Stimulated activated CD4-positive, alpha-beta T cell treated with anti-CD3 and anti-CD28 coated beads, TNF-alpha, amount 100 ng/mL, for 48 hours (primary cell): Measurements from ENCODE around the gene GALNT8.
"Not testable (repeated sequence)": the region's sequence is repeated elsewhere in the genome, so short reads cannot be mapped to it uniquely, and the experiment has no call there.

Source experiments
- DNase-seq, 3 donors: peaks; one replicate each; pipeline ENCODE4 v3.0.0-alpha.2; 2020; ENCODE audit warnings: low read depth in 3 of 3

GALNT8 gene

GRCh38 chr12:4744709-4745108, 24.5 kb downstream of the GALNT8 start:
- DNase-seq = no peak

- DNase-seq = no peak
Measured at GRCh38 chr12:4745249-4745648, 25.0 kb downstream of the GALNT8 start.

GRCh38 chr12:4751654-4752053, 31.5 kb downstream of the GALNT8 start:
- not testable (repeated sequence) for DNase-seq

- no peak for DNase-seq
Measured at GRCh38 chr12:4762773-4763172, 42.6 kb downstream of the GALNT8 start.

GRCh38 chr12:4763549-4763948, 43.3 kb downstream of the GALNT8 start:
- no peak for DNase-seq

- DNase-seq = no peak
Measured at GRCh38 chr12:4766445-4766844, 46.2 kb downstream of the GALNT8 start.

GRCh38 chr12:4767186-4767585, 47.0 kb downstream of the GALNT8 start:
- no peak for DNase-seq

- DNase-seq = no peak
Measured at GRCh38 chr12:4768341-4768740, 48.1 kb downstream of the GALNT8 start.

GRCh38 chr12:4769073-4769472, 48.9 kb downstream of the GALNT8 start:
- DNase-seq = no peak

GRCh38 chr12:4771172-4771959, 51.2 kb downstream of the GALNT8 start:
- no peak for DNase-seq

GRCh38 chr12:4771960-4772566, 51.9 kb downstream of the GALNT8 start:
- no peak for DNase-seq

GRCh38 chr12:4775936-4776335, 55.7 kb downstream of the GALNT8 start:
- DNase-seq = no peak

GRCh38 chr12:4779749-4780148, 59.5 kb downstream of the GALNT8 start:
- no peak for DNase-seq

- DNase-seq = no peak
Measured at GRCh38 chr12:4780641-4781611, 60.7 kb downstream of the GALNT8 start.

- DNase-seq = no peak
Measured at GRCh38 chr12:4784404-4785054, 64.3 kb downstream of the GALNT8 start.

GRCh38 chr12:4786795-4787194, 66.6 kb downstream of the GALNT8 start:
- no peak for DNase-seq

- DNase-seq = no peak
Measured at GRCh38 chr12:4787965-4788364, 67.8 kb downstream of the GALNT8 start.

GRCh38 chr12:4789776-4790175, 69.6 kb downstream of the GALNT8 start:
- no peak for DNase-seq

GRCh38 chr12:4791497-4791896, 71.3 kb downstream of the GALNT8 start:
- no peak for DNase-seq

GRCh38 chr12:4794491-4794890, 74.3 kb downstream of the GALNT8 start:
- DNase-seq = no peak

GRCh38 chr12:4796216-4796615, 76.0 kb downstream of the GALNT8 start:
- no peak for DNase-seq
